Measurements from ENCODE around the gene ICOS.
"Not testable (repeated sequence)": the region's sequence is repeated elsewhere in the genome, so short reads cannot be mapped to it uniquely, and the experiment has no call there.

Gene ICOS

DNA sequence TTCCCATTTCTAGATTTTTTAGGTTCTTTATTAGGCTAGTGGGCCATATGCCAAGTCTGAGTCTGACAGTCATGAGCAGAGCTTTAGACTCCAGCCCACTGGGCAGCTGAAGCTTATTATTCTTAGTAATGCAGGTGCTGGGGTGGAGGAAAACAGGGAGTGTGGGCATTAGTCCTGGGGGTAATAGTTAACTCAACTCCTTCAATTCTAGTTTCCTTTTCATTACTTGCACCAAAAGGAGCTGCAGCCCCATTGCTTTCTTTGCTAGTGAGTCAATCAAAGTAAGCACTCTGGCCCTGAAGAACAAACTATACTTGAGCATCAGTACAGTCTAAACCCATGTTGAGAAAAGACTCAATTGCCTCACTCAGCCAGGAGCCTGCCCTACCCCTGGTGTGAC is 35.5 kb downstream of the ICOS start:
- Histone ChIP-seq H3K36me3 (ENCODE audit: insufficient read depth, low read length) (no peaks in the 10 kb centered on the region), H3K9ac (ENCODE audit: low read depth, low read length) (no peak overlapping the region), H3K4me1 (ENCODE audit: insufficient read depth, low read length) (peaks cover 5% of the 10 kb centered on the region; the same call in 1 of the 2 replicates), H3K9me3 (ENCODE audit: control insufficient read depth, insufficient read depth, low read length) (no peaks in the 10 kb centered on the region)

DNA sequence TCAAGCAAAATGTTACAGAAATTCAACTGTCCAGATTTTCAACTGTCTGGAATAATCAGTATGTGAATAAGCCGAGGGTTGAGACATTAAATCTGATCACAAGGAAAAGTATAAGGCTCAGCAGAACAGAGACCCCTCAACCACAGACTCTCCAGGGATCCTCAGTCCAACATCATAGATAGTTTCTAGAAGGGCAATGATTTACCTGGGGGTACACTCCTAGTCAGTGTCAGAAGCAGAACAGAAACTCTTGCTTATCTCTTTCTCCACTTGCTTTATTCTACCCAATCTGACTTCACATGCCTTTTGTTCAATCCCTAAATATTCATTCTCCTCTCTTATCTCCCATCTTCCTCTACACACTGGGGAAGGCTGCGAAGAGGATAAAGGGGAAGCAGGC is 36.4 kb downstream of the ICOS start:
- Histone ChIP-seq H3K9me3 (ENCODE audit: control insufficient read depth, insufficient read depth, low read length) (no peaks in the 10 kb centered on the region), H3K9ac (ENCODE audit: low read depth, low read length) (no peak overlapping the region), H3K36me3 (ENCODE audit: insufficient read depth, low read length) (no peaks in the 10 kb centered on the region), H3K4me1 (ENCODE audit: insufficient read depth, low read length) (peaks cover 5% of the 10 kb centered on the region; the same call in 1 of the 2 replicates)

DNA sequence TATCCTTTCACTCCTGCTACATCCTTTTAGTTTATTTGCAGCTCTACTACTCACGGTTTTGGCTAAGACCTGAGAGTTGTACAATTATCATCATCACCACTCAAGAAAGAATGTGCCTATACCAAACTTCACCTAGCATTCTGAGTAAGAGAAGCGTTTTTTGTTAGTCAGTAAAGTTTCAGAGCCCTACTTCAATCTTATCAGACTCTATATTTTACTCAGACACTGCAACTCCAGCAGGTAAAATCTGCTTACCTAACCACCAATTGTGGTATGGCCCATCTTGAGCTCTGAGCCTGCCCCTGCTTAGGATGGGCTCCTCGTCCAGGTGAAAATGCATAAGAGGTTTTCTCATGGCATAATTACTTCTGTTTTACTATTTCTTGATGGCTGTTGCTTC is 37.1 kb downstream of the ICOS start:
- H3K9me3 ChIP-seq (ENCODE audit: control insufficient read depth, insufficient read depth, low read length) = no peaks in the 10 kb centered on the region
- H3K4me1 ChIP-seq (ENCODE audit: insufficient read depth, low read length) = peaks cover 5% of the 10 kb centered on the region; the same call in 1 of the 2 replicates
- no peak overlapping the region for H3K9ac ChIP-seq (ENCODE audit: low read depth, low read length)
- H3K36me3 ChIP-seq (ENCODE audit: insufficient read depth, low read length) = no peaks in the 10 kb centered on the region

DNA sequence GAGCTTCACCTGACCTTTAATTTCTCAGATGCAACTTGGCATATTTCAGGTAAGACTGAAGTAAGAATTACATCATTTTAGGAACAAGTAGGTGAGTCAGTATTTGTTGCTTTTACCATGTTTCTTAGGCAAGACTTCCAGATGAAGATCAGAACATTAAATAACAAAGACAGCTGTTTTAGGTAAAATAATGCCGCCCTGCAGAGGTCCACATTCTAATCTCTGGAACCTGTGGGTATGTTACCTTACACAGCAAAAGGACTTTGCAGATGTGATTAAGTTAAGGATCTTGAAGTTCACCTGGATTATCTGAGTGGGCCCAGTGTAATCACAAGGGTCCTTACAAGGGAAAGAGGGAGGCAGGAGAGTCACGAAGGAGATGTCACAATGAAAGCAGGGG is 39.3 kb downstream of the ICOS start:
- H3K36me3 ChIP-seq (ENCODE audit: insufficient read depth, low read length) = no peaks in the 10 kb centered on the region
- H3K9me3 ChIP-seq (ENCODE audit: control insufficient read depth, insufficient read depth, low read length) = no peaks in the 10 kb centered on the region
- peaks cover 5% of the 10 kb centered on the region; the same call in 1 of the 2 replicates for H3K4me1 ChIP-seq (ENCODE audit: insufficient read depth, low read length)
- no peak overlapping the region for H3K9ac ChIP-seq (ENCODE audit: low read depth, low read length)

DNA sequence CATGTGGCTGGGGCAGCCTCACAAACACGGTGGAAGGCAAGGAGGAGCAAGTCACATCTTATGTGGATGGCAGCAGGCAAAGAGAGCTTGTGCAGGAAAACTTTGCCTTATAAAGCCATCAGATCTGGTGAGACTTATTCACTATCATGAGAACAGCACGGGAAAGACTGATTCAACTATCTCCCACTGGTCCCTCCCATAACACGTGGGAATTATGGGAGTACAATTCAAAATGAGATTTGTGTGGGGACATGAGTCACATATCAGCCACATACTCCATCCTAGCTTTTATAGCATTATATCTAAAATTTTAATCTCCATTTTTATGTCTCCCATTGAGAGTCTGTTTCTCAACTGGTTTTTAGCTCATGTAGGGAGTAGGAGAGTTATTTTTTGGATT is 45.7 kb downstream of the ICOS start:
- Histone ChIP-seq H3K9ac (ENCODE audit: low read depth, low read length) (no peak overlapping the region), H3K4me1 (ENCODE audit: insufficient read depth, low read length) (no peaks in the 10 kb centered on the region), H3K9me3 (ENCODE audit: control insufficient read depth, insufficient read depth, low read length) (no peaks in the 10 kb centered on the region), H3K36me3 (ENCODE audit: insufficient read depth, low read length) (no peaks in the 10 kb centered on the region)

DNA sequence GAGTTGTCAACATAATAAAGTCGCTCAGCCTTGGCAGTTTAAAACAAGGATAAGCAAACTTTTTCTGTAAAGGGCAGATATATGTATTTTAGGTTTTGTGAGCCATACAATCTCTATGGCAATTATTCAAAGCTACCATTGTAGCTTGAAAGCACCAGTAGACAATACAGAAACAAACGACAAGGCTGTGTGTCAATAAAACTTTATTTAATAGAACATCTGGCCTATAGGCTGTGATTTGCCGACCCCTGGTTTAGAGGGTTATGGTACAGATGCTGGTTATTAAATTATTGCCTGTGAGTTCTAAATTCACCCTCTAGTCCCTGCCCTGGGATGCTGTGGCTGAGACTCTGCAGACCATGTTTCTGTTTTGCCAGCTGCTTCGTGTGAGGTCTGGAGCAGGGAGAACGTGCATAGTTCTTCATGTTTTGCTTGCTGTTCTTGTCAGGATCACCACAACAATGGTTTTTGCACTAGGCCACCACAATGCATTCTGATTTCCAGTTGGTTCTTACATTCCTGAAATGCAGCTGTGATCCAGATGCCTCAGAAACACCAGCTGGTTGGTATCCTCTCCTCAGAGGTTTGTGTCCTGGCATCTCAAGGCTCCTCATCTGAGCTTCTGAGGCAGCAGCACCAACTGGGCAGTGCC is 46.6 kb downstream of the ICOS start:
- H3K4me1 ChIP-seq (ENCODE audit: insufficient read depth, low read length) = no peaks in the 10 kb centered on the region
- H3K9me3 ChIP-seq (ENCODE audit: control insufficient read depth, insufficient read depth, low read length) = no peaks in the 10 kb centered on the region
- H3K9ac ChIP-seq (ENCODE audit: low read depth, low read length) = no peak overlapping the region
- H3K36me3 ChIP-seq (ENCODE audit: insufficient read depth, low read length) = no peaks in the 10 kb centered on the region

DNA sequence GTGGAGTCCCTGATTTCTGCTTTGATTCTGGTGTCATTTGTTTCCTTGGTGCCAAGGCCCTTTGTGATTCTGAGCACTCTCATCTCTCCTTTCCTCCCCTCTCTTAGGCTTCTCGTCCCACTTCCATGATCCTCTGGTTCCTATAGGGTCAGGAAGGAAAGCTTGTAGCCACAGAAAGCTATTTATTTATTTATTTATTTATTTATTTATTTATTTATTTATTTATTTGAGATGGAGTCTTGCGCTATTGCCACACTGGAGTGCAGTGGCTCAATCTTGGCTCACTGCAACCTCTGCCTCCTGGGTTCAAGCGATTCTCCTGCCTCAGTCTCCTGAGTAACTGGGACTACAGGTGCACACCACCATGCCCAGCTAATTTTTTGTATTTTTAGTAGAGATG is 49.4 kb downstream of the ICOS start:
- H3K9me3 ChIP-seq (ENCODE audit: control insufficient read depth, insufficient read depth, low read length); H3K36me3 ChIP-seq (ENCODE audit: insufficient read depth, low read length); H3K4me1 ChIP-seq (ENCODE audit: insufficient read depth, low read length); H3K9ac ChIP-seq (ENCODE audit: low read depth, low read length): not testable (repeated sequence)

DNA sequence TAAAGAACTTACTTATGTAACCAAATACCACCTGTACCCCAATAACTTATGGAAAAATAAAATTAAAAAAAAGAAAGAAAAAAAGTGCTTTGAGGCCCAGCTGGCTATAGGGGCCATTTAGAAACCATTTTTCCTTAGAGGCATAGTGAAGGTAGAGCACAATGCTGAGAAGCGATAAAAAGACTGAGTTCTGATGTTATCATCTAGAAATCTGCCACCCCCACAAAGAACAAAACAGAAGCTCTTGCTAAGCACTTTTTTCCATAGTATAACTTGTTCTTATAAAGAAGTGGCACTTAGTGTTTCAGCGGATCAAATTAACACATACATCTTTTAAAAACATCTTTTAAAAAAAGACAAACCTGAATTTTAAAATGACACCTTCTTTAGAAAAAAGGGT is 51.4 kb downstream of the ICOS start:
- H3K9ac ChIP-seq (ENCODE audit: low read depth, low read length) = no peak overlapping the region
- no peaks in the 10 kb centered on the region for H3K36me3 ChIP-seq (ENCODE audit: insufficient read depth, low read length)
- no peaks in the 10 kb centered on the region for H3K4me1 ChIP-seq (ENCODE audit: insufficient read depth, low read length)
- no peaks in the 10 kb centered on the region for H3K9me3 ChIP-seq (ENCODE audit: control insufficient read depth, insufficient read depth, low read length)

DNA sequence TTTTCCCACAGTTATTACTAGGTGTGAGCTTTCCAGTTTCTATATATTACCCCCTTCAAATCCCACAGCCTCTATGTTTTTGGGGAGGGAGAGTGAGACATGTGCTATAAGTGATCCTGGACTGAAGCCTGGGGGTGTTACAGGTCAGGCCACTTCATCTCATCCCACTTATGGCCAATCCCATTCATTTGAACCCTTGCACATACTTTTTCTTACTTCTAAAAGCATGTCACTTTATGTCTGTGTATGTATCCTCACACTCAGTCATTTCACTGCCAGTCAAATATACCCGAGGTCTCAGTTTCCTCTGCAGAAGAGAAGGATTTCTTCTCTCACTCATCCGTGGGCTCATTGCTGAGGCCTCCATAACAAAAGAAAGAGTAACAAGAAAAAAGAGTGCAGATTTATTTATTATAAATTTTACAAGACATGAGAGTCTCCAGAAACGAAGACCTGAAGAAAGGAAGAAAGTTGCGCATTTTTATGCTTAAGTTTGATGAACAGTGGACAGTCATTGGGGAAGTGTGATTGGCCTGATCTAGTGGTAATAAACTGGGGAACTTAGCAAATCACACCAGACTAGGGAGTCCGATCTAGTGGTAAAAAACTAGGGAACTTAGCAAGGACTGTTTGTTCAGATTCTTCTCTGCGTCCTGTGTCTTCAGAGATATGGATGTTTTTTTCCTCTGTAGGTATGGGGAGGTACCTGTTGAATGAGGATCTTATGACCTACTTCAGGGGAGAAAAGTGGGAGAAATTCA is 52.1 kb downstream of the ICOS start:
- H3K9me3 ChIP-seq (ENCODE audit: control insufficient read depth, insufficient read depth, low read length) = no peaks in the 10 kb centered on the region
- H3K4me1 ChIP-seq (ENCODE audit: insufficient read depth, low read length) = no peaks in the 10 kb centered on the region
- no peaks in the 10 kb centered on the region for H3K36me3 ChIP-seq (ENCODE audit: insufficient read depth, low read length)
- H3K9ac ChIP-seq (ENCODE audit: low read depth, low read length) = no peak overlapping the region

DNA sequence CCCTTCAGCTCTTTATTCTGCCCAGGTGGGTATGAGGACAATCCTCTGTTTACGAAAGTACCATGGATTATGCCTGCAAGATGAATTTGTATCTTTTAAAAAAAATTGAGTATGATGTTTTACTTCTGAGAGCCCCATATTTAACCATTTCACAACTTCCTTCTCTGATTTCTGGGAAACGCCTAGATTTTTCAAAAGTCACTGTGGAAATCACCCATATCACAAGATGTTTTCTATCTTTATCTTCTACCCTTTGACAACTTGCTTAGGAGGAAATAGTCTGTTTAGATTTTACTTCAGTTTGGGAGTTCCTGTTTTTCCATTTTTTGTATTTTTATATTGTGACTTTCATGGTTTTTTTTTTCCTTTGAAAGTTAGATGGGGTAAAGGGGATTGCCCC is 53.0 kb downstream of the ICOS start:
- no peaks in the 10 kb centered on the region for H3K9me3 ChIP-seq (ENCODE audit: control insufficient read depth, insufficient read depth, low read length)
- no peaks in the 10 kb centered on the region for H3K4me1 ChIP-seq (ENCODE audit: insufficient read depth, low read length)
- no peak overlapping the region for H3K9ac ChIP-seq (ENCODE audit: low read depth, low read length)
- no peaks in the 10 kb centered on the region for H3K36me3 ChIP-seq (ENCODE audit: insufficient read depth, low read length)

DNA sequence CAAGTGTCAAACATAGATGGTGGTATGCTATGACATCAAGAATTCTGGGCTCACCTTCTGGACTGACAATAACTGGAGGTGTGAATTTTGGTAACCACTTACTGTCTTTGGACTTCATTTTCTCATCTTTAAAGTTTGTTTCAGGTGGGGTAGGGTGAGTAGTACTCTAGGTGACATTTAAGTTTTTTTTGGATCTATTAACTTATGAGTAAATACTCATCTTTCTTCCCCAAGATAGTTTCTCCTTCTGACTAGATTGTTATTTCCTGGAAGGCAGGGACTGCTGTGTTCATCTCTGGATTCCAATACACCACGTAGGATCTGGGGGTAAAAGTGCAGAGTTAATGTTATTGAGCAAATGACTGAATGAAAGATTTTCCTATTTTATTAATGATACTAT is 55.9 kb downstream of the ICOS start:
- Histone ChIP-seq H3K9ac (ENCODE audit: low read depth, low read length) (no peak overlapping the region), H3K4me1 (ENCODE audit: insufficient read depth, low read length) (no peaks in the 10 kb centered on the region), H3K36me3 (ENCODE audit: insufficient read depth, low read length) (no peaks in the 10 kb centered on the region), H3K9me3 (ENCODE audit: control insufficient read depth, insufficient read depth, low read length) (no peaks in the 10 kb centered on the region)

DNA sequence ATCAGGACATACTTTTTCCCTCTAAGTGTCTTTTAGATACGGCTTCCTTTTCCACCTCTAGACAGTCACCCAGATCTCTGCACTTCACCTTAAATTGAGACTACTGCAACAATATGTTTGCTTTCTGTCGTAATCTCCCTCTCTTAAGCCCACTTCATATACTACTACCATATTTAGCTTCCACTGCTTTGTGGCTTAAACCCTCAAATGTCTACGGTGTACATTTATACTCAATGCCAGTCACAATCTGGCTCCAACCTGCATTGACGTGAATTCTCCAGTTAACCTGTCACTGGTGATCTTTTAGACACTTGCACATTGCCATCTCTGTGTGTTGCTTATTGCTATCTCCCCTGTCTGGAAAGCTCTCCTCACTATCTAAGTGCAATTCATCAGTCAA is 56.4 kb downstream of the ICOS start:
- no peak overlapping the region for H3K9ac ChIP-seq (ENCODE audit: low read depth, low read length)
- no peaks in the 10 kb centered on the region for H3K4me1 ChIP-seq (ENCODE audit: insufficient read depth, low read length)
- H3K9me3 ChIP-seq (ENCODE audit: control insufficient read depth, insufficient read depth, low read length) = no peaks in the 10 kb centered on the region
- H3K36me3 ChIP-seq (ENCODE audit: insufficient read depth, low read length) = no peaks in the 10 kb centered on the region

DNA sequence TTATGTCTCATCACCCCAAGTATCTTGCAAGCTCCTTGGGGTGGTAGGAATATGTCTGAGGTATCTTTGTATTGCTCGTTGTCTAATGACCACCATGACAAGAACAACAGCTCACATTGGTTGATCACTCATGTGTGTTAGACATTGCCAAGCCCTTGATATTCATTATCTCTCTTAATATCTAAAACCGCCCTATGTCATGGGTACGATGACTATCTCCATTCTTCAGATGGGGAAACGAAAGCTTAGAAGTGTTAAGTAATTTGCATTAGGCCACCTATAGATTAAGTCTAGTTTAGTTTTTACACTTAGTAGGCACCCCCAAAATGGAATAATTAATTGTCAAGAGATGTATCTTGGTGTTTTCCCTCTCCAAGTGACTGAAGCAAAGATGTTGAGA is 57.0 kb downstream of the ICOS start:
- no peaks in the 10 kb centered on the region for H3K36me3 ChIP-seq (ENCODE audit: insufficient read depth, low read length)
- H3K9me3 ChIP-seq (ENCODE audit: control insufficient read depth, insufficient read depth, low read length) = no peaks in the 10 kb centered on the region
- H3K4me1 ChIP-seq (ENCODE audit: insufficient read depth, low read length) = no peaks in the 10 kb centered on the region
- no peak overlapping the region for H3K9ac ChIP-seq (ENCODE audit: low read depth, low read length)

DNA sequence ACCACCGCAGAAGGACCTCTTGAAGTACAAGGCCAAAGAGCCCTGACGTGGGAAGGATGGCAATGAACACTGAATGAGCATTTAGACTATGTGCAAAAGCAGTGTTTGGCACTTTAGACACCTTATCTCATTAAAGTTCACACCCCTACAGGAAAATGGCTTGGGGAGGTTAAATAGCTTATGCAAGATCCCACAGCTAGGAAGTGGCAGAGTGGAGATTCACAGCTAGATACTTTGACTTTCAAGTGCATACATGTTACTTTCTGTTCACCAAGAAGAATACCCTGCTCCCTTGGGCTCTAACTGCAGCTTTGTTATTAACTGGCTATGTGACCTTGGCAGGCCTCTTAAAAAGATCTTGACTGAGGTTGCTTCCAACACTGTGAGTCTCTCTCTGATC is 58.2 kb downstream of the ICOS start:
- no peaks in the 10 kb centered on the region for H3K36me3 ChIP-seq (ENCODE audit: insufficient read depth, low read length)
- no peak overlapping the region for H3K9ac ChIP-seq (ENCODE audit: low read depth, low read length)
- H3K9me3 ChIP-seq (ENCODE audit: control insufficient read depth, insufficient read depth, low read length) = no peaks in the 10 kb centered on the region
- H3K4me1 ChIP-seq (ENCODE audit: insufficient read depth, low read length) = no peaks in the 10 kb centered on the region

DNA sequence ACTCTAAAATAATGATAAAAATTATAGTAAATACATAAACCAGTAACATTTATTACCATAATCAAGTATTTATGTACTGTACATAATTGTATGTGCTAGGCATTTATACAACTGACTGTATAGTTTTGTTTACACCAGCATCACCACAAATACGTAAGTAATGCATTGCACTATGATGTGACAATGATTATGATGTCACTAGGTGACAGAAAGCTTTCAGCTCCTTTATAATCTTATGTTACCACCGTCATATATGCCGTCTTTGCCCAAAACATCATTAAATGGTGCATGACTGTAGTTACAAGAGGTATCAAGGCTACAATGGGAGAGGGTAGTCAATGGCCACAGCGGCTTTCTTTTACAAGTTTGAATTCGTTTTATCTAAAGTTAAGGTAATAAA is 60.1 kb downstream of the ICOS start:
- H3K4me1 ChIP-seq (ENCODE audit: insufficient read depth, low read length) = no peaks in the 10 kb centered on the region
- H3K9ac ChIP-seq (ENCODE audit: low read depth, low read length) = no peak overlapping the region

More for the DNA sequence above, 60.1 kb downstream of the ICOS start:
- Histone ChIP-seq H3K9me3 (ENCODE audit: control insufficient read depth, insufficient read depth, low read length) (no peaks in the 10 kb centered on the region), H3K36me3 (ENCODE audit: insufficient read depth, low read length) (no peaks in the 10 kb centered on the region)
